GM18907 (cell line): ENCODE measurements around the gene USP17L18.
"Not testable (repeated sequence)": the region's sequence is repeated elsewhere in the genome, so short reads cannot be mapped to it uniquely, and the experiment has no call there.

Experiments
- ATAC-seq: cut with Tn5 transposase; IDR thresholded peaks from one replicate; pipeline ENCODE4 v1.9.1; 2021; ENCODE audit warnings: mild to moderate bottlenecking, moderate library complexity; ENCODE audit not compliant: unreplicated experiment

Gene USP17L18, protein sequence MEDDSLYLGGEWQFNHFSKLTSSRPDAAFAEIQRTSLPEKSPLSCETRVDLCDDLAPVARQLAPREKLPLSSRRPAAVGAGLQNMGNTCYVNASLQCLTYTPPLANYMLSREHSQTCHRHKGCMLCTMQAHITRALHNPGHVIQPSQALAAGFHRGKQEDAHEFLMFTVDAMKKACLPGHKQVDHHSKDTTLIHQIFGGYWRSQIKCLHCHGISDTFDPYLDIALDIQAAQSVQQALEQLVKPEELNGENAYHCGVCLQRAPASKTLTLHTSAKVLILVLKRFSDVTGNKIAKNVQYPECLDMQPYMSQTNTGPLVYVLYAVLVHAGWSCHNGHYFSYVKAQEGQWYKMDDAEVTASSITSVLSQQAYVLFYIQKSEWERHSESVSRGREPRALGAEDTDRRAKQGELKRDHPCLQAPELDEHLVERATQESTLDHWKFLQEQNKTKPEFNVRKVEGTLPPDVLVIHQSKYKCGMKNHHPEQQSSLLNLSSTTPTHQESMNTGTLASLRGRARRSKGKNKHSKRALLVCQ

DNA sequence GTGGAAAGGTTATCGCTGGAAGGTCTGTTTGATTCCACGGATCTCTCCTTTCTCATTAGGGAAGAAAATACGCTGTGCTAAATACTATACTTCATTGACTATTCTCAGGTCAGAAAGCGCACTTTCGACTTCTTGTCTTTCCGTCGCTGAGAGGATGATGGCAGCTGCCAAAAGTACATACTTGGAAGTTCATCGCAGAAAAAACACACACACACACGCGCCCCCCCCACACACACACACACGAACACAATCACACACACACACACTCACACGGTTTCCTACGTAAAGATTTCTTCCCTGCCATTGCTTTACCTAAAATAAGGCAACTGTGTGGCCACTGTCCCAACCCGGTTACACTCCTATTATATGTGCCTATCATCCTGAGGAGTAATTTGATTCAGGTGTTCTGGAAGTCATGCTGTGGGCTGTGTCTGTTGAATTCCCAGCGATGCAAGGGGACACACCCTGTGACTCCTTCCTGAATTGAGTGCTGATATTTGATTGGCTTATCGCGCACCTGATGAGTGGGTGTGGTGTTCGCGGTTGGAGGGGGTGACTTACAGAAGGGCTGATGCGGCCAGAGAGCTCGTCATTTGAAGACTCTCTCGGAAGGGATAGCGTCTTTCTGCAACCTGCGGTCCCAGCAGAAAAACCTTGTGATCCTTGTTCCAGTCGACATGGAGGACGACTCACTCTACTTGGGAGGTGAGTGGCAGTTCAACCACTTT, at the start of gene USP17L18:
Gene USP17L18, plus strand, starts transcription at position 678 of the 728 bp plus-strand sequence. Its CDS starts 0 bp downstream, at position 678.
- not testable (repeated sequence) for ATAC-seq

DNA sequence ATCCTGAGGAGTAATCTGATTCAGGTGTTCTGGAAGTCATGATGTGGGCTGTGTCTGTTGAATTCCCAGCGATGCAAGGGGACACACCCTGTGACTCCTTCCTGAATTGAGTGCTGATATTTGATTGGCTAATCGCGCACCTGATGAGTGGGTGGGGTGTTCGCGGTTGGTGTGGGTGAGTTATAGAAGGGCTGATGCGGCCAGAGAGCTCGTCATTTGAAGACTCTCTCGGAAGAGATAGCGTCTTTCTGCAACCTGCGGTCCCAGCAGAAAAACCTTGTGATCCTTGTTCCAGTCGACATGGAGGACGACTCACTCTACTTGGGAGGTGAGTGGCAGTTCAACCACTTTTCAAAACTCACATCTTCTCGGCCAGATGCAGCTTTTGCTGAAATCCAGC, 38.1 kb upstream of the USP17L18 start, which contains the start of gene USP17L10:
Gene USP17L10, plus strand, starts transcription at position 301 of the 400 bp plus-strand sequence. Its CDS starts 0 bp downstream, at position 301.
- not testable (repeated sequence) for ATAC-seq

DNA sequence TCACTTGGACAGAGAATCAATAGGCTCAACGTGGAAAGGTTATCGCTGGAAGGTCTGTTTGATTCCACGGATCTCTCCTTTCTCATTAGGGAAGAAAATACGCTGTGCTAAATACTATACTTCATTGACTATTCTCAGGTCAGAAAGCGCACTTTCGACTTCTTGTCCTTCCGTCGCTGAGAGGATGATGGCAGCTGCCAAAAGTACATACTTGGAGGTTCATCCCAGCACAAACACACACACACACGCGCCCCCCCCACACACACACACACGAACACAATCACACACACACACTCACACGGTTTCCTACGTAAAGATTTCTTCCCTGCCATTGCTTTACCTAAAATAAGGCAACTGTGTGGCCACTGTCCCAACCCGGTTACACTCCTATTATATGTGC, 33.7 kb upstream of the USP17L18 start:
- ATAC-seq = not testable (repeated sequence)

GRCh38 chr4:9215105-9215504, 33.3 kb upstream of the USP17L18 start, which contains the start of gene USP17L11:
Gene USP17L11, plus strand, starts transcription at chr4:9215405. Its CDS starts 0 bp downstream, at chr4:9215405.
- not testable (repeated sequence) for ATAC-seq

DNA sequence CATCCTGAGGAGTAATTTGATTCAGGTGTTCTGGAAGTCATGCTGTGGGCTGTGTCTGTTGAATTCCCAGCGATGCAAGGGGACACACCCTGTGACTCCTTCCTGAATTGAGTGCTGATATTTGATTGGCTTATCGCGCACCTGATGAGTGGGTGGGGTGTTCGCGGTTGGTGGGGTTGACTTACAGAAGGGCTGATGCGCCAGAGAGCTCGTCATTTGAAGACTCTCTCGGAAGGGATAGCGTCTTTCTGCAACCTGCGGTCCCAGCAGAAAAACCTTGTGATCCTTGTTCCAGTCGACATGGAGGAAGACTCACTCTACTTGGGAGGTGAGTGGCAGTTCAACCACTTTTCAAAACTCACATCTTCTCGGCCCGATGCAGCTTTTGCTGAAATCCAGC, 28.6 kb upstream of the USP17L18 start, which contains the start of gene USP17L12:
Gene USP17L12, plus strand, starts transcription at position 301 of the 400 bp plus-strand sequence. Its CDS starts 0 bp downstream, at position 301.
- ATAC-seq = not testable (repeated sequence)

GRCh38 chr4:9224596-9224995, 23.8 kb upstream of the USP17L18 start, which contains the start of gene USP17L13:
Gene USP17L13, plus strand, starts transcription at chr4:9224896. Its CDS starts 0 bp downstream, at chr4:9224896.
- not testable (repeated sequence) for ATAC-seq

GRCh38 chr4:9230249-9230648, 18.2 kb upstream of the USP17L18 start:
- not testable (repeated sequence) for ATAC-seq

- ATAC-seq = not testable (repeated sequence)
Measured at GRCh38 chr4:9234085-9234484, 14.3 kb upstream of the USP17L18 start, which contains the start of gene USP17L15. Gene USP17L15, plus strand, starts transcription at chr4:9234385. Its CDS starts 0 bp downstream, at chr4:9234385.

GRCh38 chr4:9238461-9238860, 10.0 kb upstream of the USP17L18 start:
- ATAC-seq = not testable (repeated sequence)

DNA sequence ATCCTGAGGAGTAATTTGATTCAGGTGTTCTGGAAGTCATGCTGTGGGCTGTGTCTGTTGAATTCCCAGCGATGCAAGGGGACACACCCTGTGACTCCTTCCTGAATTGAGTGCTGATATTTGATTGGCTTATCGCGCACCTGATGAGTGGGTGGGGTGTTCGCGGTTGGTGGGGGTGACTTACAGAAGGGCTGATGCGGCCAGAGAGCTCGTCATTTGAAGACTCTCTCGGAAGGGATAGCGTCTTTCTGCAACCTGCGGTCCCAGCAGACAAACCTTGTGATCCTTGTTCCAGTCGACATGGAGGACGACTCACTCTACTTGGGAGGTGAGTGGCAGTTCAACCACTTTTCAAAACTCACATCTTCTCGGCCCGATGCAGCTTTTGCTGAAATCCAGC, 4.9 kb upstream of the USP17L18 start, which contains the start of gene USP17L17:
Gene USP17L17, plus strand, starts transcription at position 301 of the 400 bp plus-strand sequence. Its CDS starts 0 bp downstream, at position 301.
- ATAC-seq = not testable (repeated sequence)

DNA sequence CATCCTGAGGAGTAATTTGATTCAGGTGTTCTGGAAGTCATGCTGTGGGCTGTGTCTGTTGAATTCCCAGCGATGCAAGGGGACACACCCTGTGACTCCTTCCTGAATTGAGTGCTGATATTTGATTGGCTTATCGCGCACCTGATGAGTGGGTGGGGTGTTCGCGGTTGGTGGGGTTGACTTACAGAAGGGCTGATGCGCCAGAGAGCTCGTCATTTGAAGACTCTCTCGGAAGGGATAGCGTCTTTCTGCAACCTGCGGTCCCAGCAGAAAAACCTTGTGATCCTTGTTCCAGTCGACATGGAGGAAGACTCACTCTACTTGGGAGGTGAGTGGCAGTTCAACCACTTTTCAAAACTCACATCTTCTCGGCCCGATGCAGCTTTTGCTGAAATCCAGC, 4.6 kb downstream of the USP17L18 start, which contains the start of gene USP17L19:
Gene USP17L19, plus strand, starts transcription at position 301 of the 400 bp plus-strand sequence. Its CDS starts 0 bp downstream, at position 301.
- not testable (repeated sequence) for ATAC-seq

GRCh38 chr4:9257824-9258223, 9.4 kb downstream of the USP17L18 start, which contains the start of gene USP17L20:
Gene USP17L20, plus strand, starts transcription at chr4:9258124. Its CDS starts 0 bp downstream, at chr4:9258124.
- ATAC-seq = not testable (repeated sequence)

- ATAC-seq = not testable (repeated sequence)
Measured at GRCh38 chr4:9262572-9262971, 14.1 kb downstream of the USP17L18 start, which contains the start of gene USP17L21. Gene USP17L21, plus strand, starts transcription at chr4:9262872. Its CDS starts 0 bp downstream, at chr4:9262872.

- ATAC-seq = not testable (repeated sequence)
Measured at GRCh38 chr4:9267319-9267718, 18.9 kb downstream of the USP17L18 start, which contains the start of gene USP17L22. Gene USP17L22, plus strand, starts transcription at chr4:9267619. Its CDS starts 0 bp downstream, at chr4:9267619.

GRCh38 chr4:9271719-9272118, 23.3 kb downstream of the USP17L18 start:
- not testable (repeated sequence) for ATAC-seq
